Stimulated activated naive CD8-positive, alpha-beta T cell treated with anti-CD3 and anti-CD28 coated beads, Interleukin-15, amount 100 ng/mL, for 72 hours (primary cell): ENCODE data around the gene PRCC.

ENCODE experiments used
- ATAC-seq: fragments of 150-1000 bp; cut with Tn5 transposase; 2 replicates; pipeline ENCODE4 v1.10.0; 2021; ENCODE audit warnings: mild to moderate bottlenecking, moderate library complexity
- DNase-seq, 2 donors: peaks; one replicate each; pipeline ENCODE4 v3.0.0; 2021 to 2022
- H3K27ac Mint-ChIP-seq, 2 donors: one replicate each; pipeline ENCODE4 v1.8.0; 2022; ENCODE audit warnings: mild to moderate bottlenecking in 2 of 2, mixed read lengths in 2 of 2, moderate library complexity in 2 of 2
- H3K27me3 Mint-ChIP-seq: one replicate; pipeline ENCODE4 v1.8.0; 2022; ENCODE audit warnings: mixed read lengths
- H3K4me1 Mint-ChIP-seq: one replicate; pipeline ENCODE4 v1.8.0; 2022; ENCODE audit warnings: mild to moderate bottlenecking, mixed read lengths
- H3K4me3 Mint-ChIP-seq, 2 donors: one replicate each; pipeline ENCODE4 v1.8.0; 2022; ENCODE audit warnings: mild to moderate bottlenecking in 2 of 2, mixed read lengths in 2 of 2, moderate library complexity in 1 of 2
- H3K9me3 Mint-ChIP-seq, 2 donors: one replicate each; pipeline ENCODE4 v1.8.0; 2022; ENCODE audit warnings: mixed read lengths in 2 of 2

Gene PRCC

GRCh38 chr1:156844102-156844501, 76.8 kb downstream of the PRCC start:
- H3K9me3 Mint-ChIP-seq: no peaks in the 10 kb centered on the region
- ATAC-seq (no peak), DNase-seq (no peak)
- peaks cover 57% of the 10 kb centered on the region for H3K4me1 Mint-ChIP-seq
- peak overlapping the region; percentile 21 to 65 for H3K4me3 Mint-ChIP-seq
- peaks cover 93% of the 10 kb centered on the region for H3K27me3 Mint-ChIP-seq
- H3K27ac Mint-ChIP-seq: peak overlapping the region in 1 of 2 donors; percentile 81

- Mint-ChIP-seq H3K4me3 (peak overlapping the region; percentile 60 to 80), H3K9me3 (no peaks in the 10 kb centered on the region), H3K27me3 (peaks cover 89% of the 10 kb centered on the region), H3K27ac (no peak overlapping the region), H3K4me1 (peaks cover 59% of the 10 kb centered on the region)
- DNase-seq (no peak), ATAC-seq (no peak)
These were observed 77.3 kb downstream of the PRCC start for GRCh38 chr1:156844638-156845037.

- DNase-seq: peak; percentile 26 to 38
- Mint-ChIP-seq H3K4me1 (peaks cover 56% of the 10 kb centered on the region), H3K9me3 (no peaks in the 10 kb centered on the region), H3K4me3 (peak overlapping the region; percentile 60 to 80), H3K27ac (no peak overlapping the region), H3K27me3 (peaks cover 82% of the 10 kb centered on the region)
- ATAC-seq: peak; percentile 21
These were observed 78.0 kb downstream of the PRCC start for GRCh38 chr1:156845055-156845952.

GRCh38 chr1:156845953-156846545, 78.7 kb downstream of the PRCC start:
- Mint-ChIP-seq H3K27ac (peak overlapping the region in 1 of 2 donors; percentile 37), H3K4me1 (peaks cover 56% of the 10 kb centered on the region), H3K4me3 (peak overlapping the region; percentile 11 to 80), H3K9me3 (no peaks in the 10 kb centered on the region), H3K27me3 (peaks cover 75% of the 10 kb centered on the region)
- ATAC-seq: no peak
- DNase-seq: no peak

GRCh38 chr1:156846643-156847042, 79.3 kb downstream of the PRCC start:
- DNase-seq: no peak
- Mint-ChIP-seq H3K4me3 (no peak overlapping the region), H3K27me3 (peaks cover 69% of the 10 kb centered on the region), H3K27ac (no peak overlapping the region), H3K4me1 (peaks cover 56% of the 10 kb centered on the region), H3K9me3 (no peaks in the 10 kb centered on the region)
- ATAC-seq: no peak

- no peak for ATAC-seq
- H3K27me3 Mint-ChIP-seq: peaks cover 57% of the 10 kb centered on the region
- H3K9me3 Mint-ChIP-seq: no peaks in the 10 kb centered on the region
- no peak for DNase-seq
- H3K27ac Mint-ChIP-seq: no peak overlapping the region
- peaks cover 56% of the 10 kb centered on the region for H3K4me1 Mint-ChIP-seq
- H3K4me3 Mint-ChIP-seq: peak overlapping the region in 1 of 2 donors; percentile 72
These were observed 80.5 kb downstream of the PRCC start for GRCh38 chr1:156847591-156848460.

- Mint-ChIP-seq H3K4me1 (peaks cover 56% of the 10 kb centered on the region), H3K4me3 (peak overlapping the region; percentile 35 to 72), H3K27ac (no peak overlapping the region), H3K9me3 (no peaks in the 10 kb centered on the region), H3K27me3 (peaks cover 49% of the 10 kb centered on the region)
- peak; percentile 90 for ATAC-seq
- peak; percentile 59 to 70 for DNase-seq
These were observed 81.3 kb downstream of the PRCC start for GRCh38 chr1:156848461-156849150.

GRCh38 chr1:156849151-156849496, 81.8 kb downstream of the PRCC start:
- H3K4me1 Mint-ChIP-seq: peaks cover 52% of the 10 kb centered on the region
- ATAC-seq (no peak), DNase-seq (no peak)
- peaks cover 44% of the 10 kb centered on the region for H3K27me3 Mint-ChIP-seq
- H3K4me3 Mint-ChIP-seq: peak overlapping the region in 1 of 2 donors; percentile 72
- H3K9me3 Mint-ChIP-seq: no peaks in the 10 kb centered on the region
- no peak overlapping the region for H3K27ac Mint-ChIP-seq
